Hematopoietic multipotent progenitor cell treated with erythropoietin and hydrocortisone succinate and interleukin-3 and kit ligand, for 15 days (in vitro differentiated cells): ENCODE measurements around the gene PLEKHG3.

ENCODE experiments used
- DNase-seq: peaks from one replicate; pipeline ENCODE4 v3.0.0-alpha.2; 2015; ENCODE audit warnings: low spot score

The PLEKHG3 gene

GRCh38 chr14:64727551-64728071 is 23.4 kb downstream of the PLEKHG3 start:
- no peak for DNase-seq

- DNase-seq, result no peak
These were observed 23.9 kb downstream of the PLEKHG3 start for GRCh38 chr14:64728106-64728505.

- no peak for DNase-seq
These were observed 24.6 kb downstream of the PLEKHG3 start for GRCh38 chr14:64728856-64729255.

- DNase-seq, result no peak
These were observed 25.3 kb downstream of the PLEKHG3 start for GRCh38 chr14:64729386-64730060.

- no peak for DNase-seq
These were observed 25.8 kb downstream of the PLEKHG3 start for GRCh38 chr14:64730061-64730440.

GRCh38 chr14:64730681-64731080 is 26.5 kb downstream of the PLEKHG3 start:
- no peak for DNase-seq

GRCh38 chr14:64731141-64731581 is 26.9 kb downstream of the PLEKHG3 start:
- DNase-seq, result no peak

- DNase-seq, result no peak
These were observed 27.8 kb downstream of the PLEKHG3 start for GRCh38 chr14:64732066-64732465.

GRCh38 chr14:64732536-64733120 is 28.4 kb downstream of the PLEKHG3 start:
- DNase-seq, result no peak

GRCh38 chr14:64733321-64733720 is 29.1 kb downstream of the PLEKHG3 start:
- DNase-seq, result no peak

GRCh38 chr14:64733899-64734298 is 29.7 kb downstream of the PLEKHG3 start:
- no peak for DNase-seq

- DNase-seq, result no peak
These were observed 30.8 kb downstream of the PLEKHG3 start for GRCh38 chr14:64734990-64735389.

- DNase-seq, result no peak
These were observed 32.3 kb downstream of the PLEKHG3 start for GRCh38 chr14:64736271-64737169.

GRCh38 chr14:64737391-64738280 is 33.4 kb downstream of the PLEKHG3 start:
- DNase-seq, result no peak

GRCh38 chr14:64738281-64738804 is 34.1 kb downstream of the PLEKHG3 start:
- no peak for DNase-seq

GRCh38 chr14:64741200-64741599 is 37.0 kb downstream of the PLEKHG3 start:
- no peak for DNase-seq

- DNase-seq, result no peak
These were observed 37.7 kb downstream of the PLEKHG3 start for GRCh38 chr14:64741961-64742360.

- no peak for DNase-seq
These were observed 38.8 kb downstream of the PLEKHG3 start for GRCh38 chr14:64743061-64743460.

- no peak for DNase-seq
These were observed 41.4 kb downstream of the PLEKHG3 start for GRCh38 chr14:64745511-64746091.

- DNase-seq, result no peak
These were observed 42.4 kb downstream of the PLEKHG3 start for GRCh38 chr14:64746298-64747250.
